GM18511 (cell line): ENCODE data around the gene CAPZA3.
"Not testable (repeated sequence)": the region's sequence is repeated elsewhere in the genome, so short reads cannot be mapped to it uniquely, and the experiment has no call there.

Experiments
- ATAC-seq: cut with Tn5 transposase; IDR thresholded peaks from one replicate; pipeline ENCODE4 v1.9.1; 2021; ENCODE audit warnings: mild to moderate bottlenecking, moderate library complexity; ENCODE audit not compliant: unreplicated experiment

CAPZA3 gene

GRCh38 chr12:18737819-18738218, at the start of gene CAPZA3, which contains the start of gene PLCZ1:
CAPZA3 (plus strand) TSS chr12:18738119; CDS start chr12:18738269, 150 bp downstream.
PLCZ1 (minus strand) TSS chr12:18738012; CDS start chr12:18737371, 641 bp downstream.
- ATAC-seq = no peak

- no peak for ATAC-seq
Observed at GRCh38 chr12:18689771-18690170, 48.1 kb upstream of the CAPZA3 start.

- no peak for ATAC-seq
Observed at GRCh38 chr12:18690653-18691052, 47.3 kb upstream of the CAPZA3 start.

- not testable (repeated sequence) for ATAC-seq
Observed at GRCh38 chr12:18693986-18694385, 43.9 kb upstream of the CAPZA3 start.

- ATAC-seq = no peak
Observed at GRCh38 chr12:18696971-18697602, 40.8 kb upstream of the CAPZA3 start.

- no peak for ATAC-seq
Observed at GRCh38 chr12:18700271-18700670, 37.6 kb upstream of the CAPZA3 start.

GRCh38 chr12:18703321-18703720, 34.6 kb upstream of the CAPZA3 start:
- no peak for ATAC-seq

GRCh38 chr12:18703911-18704310, 34.0 kb upstream of the CAPZA3 start:
- no peak for ATAC-seq

GRCh38 chr12:18706798-18707197, 31.1 kb upstream of the CAPZA3 start:
- no peak for ATAC-seq

GRCh38 chr12:18716236-18716635, 21.7 kb upstream of the CAPZA3 start:
- ATAC-seq = no peak

- ATAC-seq = no peak
Observed at GRCh38 chr12:18718462-18718861, 19.5 kb upstream of the CAPZA3 start.

- no peak for ATAC-seq
Observed at GRCh38 chr12:18719922-18720510, 17.9 kb upstream of the CAPZA3 start.

- no peak for ATAC-seq
Observed at GRCh38 chr12:18720690-18721089, 17.2 kb upstream of the CAPZA3 start.

- no peak for ATAC-seq
Observed at GRCh38 chr12:18721452-18721851, 16.5 kb upstream of the CAPZA3 start.

GRCh38 chr12:18723752-18724151, 14.2 kb upstream of the CAPZA3 start:
- ATAC-seq = no peak

GRCh38 chr12:18731156-18731555, 6.8 kb upstream of the CAPZA3 start:
- no peak for ATAC-seq

GRCh38 chr12:18747895-18748294, 10.0 kb downstream of the CAPZA3 start:
- no peak for ATAC-seq

GRCh38 chr12:18749386-18749957, 11.6 kb downstream of the CAPZA3 start:
- ATAC-seq = no peak

GRCh38 chr12:18750085-18750484, 12.2 kb downstream of the CAPZA3 start:
- ATAC-seq = no peak

GRCh38 chr12:18751866-18752265, 13.9 kb downstream of the CAPZA3 start:
- ATAC-seq = no peak

GRCh38 chr12:18752280-18752920, 14.5 kb downstream of the CAPZA3 start:
- ATAC-seq = no peak

- ATAC-seq = no peak
Observed at GRCh38 chr12:18752947-18753346, 15.0 kb downstream of the CAPZA3 start.
